ENCODE results near the gene FN1.

FN1 gene

DNA sequence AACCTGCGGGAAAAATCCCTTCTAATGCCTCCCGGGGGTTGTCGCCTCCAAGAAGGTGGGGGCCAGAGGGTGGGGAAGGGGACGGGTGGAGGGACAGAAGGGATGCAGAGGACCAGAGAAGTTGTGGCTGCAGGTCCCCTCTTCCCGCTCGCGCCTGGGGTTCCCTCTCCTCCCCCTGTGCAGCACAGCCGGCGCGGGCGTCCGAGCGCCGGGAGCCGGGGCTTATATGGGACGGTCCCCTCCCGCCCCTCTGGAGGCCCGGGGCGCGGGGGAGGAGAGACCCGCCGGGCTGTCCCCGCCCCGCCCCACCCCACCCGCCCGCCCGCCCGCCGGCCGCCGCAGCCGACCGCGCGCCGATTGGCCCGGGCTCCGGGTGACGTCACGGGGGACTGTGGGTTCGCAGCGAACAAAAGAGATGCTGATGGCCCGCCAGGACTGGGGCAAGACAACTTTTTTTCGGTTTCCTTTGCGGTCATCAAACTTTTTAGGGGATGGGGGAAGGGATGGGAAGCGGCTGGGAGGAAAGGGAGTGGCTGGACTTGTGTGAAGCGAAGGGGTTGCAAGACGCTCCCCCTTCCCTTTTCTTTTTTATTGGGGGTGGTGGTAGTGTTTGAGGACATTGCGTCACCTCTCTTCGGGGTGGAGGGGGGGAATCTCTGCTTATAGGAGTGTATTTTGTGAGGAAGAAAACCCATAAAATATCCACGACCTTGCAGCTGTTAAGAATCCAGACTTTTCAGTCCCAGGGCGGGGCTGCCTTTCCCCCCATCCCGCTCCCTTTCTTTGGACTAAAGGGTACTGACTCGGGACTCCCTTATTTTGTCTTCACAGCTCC, at the start of gene FN1:
Gene FN1 (minus strand): TSS at position 199 of the 835 bp plus-strand sequence. CDS start 266 bp downstream, outside the sequence.
- DNase-seq (ENCODE audit: low read depth in 2 of 2), result peak; percentile 19 to 43

DNA sequence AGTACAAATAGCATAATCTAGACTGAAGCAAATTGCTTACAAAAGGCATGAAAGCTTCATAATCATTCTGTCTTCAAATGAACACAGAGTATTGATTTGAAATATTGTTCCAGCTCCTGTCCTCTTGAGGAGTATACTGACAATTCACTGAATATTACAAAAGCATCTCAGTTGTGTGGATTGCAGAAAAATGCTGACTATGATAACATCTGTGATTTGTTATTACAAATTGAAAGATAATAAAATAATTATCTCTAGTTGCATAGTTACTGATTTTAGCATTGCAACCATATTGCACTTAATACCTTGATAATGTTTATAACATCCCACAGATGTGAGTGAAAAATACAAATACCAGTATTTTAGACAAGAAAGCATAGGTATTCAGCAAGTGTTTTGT, 49.2 kb upstream of the FN1 start:
- no peak for DNase-seq (ENCODE audit: low read depth in 2 of 2)

DNA sequence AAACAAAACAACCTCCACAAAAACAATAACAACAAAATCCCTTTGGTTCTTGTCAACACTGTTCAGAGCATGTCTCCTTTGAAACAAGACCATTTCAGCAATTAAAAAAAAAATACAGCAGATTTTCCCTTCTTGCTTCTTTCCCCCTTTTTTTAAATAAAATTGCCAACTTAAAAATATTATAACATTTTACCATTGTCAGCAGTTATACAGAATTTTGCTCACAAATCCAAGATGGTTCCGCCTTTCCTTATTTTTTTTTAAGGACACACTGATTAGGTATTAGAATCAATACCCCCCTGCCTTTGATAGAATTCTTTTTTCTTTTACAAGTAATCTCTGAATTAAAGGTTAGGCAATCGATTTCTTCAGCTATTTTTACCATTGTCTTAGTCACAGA, 48.7 kb upstream of the FN1 start:
- no peak for DNase-seq (ENCODE audit: low read depth in 2 of 2)

DNA sequence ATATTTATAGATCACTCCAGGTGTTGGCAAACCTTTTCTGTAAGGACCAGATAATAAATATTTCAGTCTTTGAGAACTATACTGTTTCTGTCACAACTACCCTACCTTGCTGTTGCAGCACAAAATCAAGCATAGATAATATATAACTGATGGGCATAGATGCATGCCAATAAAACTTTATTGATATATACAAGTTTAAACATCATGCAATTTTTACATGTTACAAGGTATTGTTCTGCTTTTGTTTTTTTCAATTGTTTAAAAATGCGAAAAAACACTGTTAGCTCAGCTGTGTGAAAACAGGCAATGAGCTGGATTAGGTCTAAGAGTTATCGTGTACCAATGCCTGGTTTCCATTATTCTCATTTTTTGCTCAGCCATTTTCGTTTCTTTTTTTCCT, 47.6 kb upstream of the FN1 start:
- DNase-seq (ENCODE audit: low read depth in 2 of 2), result no peak

DNA sequence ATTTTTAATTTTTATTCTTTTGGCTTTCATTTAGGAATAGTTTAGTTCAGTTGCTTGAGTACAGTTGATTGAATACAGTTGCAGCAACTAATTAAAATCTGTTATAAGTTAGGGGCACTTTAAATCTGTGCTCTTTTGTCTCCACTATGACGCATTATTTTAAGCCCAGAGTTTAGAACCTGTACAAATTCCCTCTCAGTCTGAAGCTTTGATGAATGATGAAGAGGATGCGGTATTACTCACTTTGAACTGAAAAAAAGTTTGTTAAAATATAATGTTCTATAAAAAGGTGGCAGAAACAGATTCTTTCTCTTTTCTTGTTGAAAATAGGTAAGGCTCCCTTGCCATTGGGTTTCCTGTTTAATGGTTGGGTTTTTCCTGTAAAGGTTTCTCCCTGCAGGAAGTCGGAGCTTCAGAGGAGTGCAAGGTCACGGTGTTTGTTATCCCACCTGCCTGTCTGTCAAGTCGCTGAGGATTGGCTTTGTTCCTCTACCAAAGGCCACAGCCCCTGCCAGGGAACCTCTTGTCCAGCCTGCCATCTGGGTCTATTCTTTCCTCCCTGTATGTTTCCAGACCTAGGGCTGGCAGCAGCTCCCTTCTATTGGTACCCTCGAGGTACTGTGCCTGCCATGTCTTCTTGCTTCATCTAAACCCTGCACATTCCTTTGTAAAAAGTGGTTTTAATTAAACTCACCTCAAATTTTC, 43.8 kb upstream of the FN1 start:
- no peak for DNase-seq (ENCODE audit: low read depth in 2 of 2)

DNA sequence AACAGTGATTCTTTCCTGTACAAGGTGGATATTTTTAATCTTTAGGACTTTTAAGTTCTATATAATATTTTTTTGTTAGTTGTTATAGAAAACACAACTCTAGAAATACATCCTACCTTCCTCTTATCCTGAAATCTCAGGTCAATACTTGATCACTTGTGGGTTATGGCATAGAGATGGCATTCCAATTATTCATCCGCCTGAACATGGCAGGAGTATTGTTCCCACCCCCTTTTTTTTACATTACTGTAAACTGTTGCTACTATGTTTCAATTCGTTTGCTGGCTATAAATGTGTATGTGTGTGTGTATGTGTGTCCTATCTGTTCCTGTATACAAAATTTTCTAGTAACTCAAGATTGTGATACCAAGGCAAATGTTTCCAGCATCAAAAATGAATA, 43.3 kb upstream of the FN1 start:
- DNase-seq (ENCODE audit: low read depth in 2 of 2), result no peak

DNA sequence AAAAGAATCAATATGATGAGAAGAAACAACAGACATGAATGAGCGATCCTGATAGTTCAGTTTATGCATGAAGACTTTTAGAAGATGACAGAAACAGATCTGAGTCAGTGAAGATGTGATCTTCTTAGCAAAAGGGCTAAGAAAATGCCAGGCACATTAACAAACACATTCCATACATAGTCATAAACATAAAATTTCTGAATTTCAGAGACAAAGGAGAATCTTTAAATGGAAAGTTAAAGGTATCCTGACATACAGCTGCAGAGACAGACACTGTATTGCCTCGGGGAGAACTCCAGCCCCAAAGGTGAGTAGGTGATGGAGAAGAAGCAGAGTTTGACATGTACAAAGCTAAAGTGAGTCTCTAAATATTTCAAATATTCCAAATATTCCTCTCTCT, 40.6 kb upstream of the FN1 start:
- no peak for DNase-seq (ENCODE audit: low read depth in 2 of 2)

DNA sequence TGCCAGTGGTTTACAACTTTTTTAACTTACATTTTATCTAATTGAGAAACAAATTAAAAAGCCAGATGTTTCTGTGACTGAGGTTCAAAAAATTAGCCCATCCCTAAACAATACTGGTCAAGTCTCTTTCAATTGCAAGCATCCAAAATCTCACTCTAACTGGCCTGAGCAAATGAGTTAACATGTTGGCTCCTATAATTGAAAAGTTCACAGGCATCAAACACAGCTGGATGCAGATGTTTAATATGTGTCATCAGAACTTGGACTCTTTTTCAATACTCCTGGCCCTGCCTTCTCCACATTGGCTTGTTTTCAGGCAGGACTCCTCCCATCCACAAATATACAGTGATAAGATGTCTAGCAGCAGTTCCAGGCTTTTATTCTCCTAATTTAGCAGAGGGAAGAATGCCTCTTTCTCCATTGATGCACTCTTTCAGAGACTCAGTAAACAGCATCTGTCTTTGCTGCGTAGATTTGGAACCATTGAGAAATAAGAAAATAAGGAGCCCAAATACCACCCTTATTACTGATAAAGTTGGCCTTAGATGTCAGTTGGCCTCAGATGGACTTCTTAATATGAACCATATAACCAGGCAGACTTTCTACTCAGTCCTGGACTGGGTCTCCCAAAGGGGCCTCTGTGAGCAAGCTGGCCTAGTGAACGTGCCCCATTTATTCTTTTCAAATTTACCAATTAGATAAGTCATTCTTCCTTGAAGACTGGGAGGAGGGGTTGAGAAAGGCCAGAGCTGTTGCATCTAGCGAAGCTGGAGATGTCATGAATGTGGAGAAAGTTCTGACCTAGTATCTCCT, 30.4 kb upstream of the FN1 start:
- DNase-seq (ENCODE audit: low read depth in 2 of 2), result no peak

DNA sequence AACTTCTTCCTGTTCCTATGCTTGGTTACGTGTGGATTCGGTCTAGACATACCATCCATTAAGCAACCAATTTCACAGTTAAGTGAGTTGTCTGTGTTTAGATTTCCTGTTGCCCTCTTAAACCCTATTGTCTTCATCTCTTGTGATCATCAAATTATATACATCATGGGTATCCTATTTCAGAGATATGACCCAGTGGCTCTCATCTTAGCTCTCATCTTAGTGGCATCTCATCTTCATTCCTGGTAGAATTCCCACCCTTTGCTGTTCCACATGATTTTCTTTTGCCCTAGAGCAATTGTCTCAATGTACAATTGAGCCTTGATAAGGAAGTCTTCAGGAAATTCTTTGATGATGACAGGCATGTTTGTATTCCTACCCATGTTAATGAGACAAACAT, 29.4 kb upstream of the FN1 start:
- no peak for DNase-seq (ENCODE audit: low read depth in 2 of 2)

DNA sequence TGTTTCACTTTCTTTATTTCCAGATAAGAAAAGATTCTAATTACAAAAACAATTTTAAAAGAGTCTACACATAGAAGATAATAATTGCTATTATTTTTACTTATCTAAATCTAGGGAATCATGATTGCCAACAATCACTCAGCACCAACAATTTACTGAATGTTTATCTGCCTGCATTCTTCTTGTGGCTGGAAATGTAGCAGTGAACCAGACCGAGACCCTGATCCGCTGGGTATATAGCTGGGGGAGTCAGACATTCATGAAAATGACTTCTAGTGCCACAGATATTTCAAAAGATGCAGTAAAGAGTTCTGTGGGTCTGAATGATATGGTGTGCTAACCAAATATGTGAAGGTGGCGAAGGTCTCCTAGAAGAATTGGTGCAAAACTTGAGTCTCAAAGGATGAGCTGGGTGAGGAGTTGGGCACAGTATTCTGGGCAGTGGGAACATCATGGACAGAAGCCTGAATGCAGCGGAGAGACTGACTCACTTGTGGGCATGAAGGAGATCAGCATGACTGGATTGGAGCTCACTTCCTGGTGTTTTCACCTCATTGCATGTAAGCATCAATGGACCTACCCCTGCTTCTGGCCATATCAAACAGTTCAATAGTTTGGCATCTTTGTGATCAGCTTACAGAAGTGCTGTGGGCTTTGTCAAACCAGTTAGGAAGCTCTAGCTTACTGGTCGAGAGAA, 26.1 kb upstream of the FN1 start:
- DNase-seq (ENCODE audit: low read depth in 2 of 2), result no peak

DNA sequence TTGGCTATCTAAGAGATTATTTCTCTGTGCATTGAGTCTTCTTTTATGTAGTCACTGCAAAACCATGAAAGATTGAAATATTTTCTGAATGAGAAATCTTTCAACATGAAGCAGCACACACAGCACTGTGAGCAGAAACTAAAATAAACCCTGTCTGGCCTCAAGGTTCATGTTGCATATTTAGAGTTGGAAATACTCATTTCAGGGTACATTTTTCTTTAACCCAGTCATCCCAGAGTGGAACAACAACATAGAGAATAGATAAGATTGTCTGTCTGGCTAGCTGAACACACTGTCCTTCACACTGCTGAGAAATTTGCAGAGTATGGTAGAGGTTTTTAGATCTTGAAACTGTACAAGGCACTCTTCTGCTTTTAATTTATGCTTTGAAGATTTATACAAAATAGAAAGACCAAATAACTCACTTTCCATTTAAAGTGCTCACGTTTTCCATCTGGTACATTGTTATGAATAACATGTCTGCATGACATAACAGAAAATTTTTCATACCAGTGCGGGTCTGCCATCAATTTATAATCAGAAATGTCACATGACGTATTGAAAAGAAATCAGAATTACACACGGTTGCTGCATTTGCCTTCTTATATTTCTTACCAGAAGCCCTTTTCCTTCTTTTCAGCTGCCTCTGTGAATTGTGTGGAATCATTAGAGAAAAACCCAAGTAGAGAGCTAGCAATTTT, 25.0 kb upstream of the FN1 start:
- DNase-seq (ENCODE audit: low read depth in 2 of 2), result no peak

DNA sequence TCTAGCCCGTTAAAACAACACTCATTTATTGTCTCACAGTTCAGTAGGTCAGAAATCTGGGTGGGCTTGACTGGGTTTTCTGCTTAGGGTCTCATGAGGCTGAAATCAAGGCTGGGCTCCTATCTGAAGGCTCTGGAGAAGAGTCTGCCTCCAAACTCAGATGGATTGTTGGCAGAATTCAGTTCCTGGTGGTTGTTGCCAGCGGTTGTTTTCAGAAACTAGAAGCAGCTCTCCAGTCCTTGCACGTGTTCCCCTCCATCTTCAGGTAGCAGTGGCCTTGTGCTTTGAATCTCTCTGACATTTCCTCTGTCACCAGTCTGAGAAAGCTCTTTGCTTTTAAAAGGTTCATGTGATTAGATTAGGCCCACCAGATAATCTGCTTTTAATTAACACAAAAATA, 20.1 kb upstream of the FN1 start:
- no peak for DNase-seq (ENCODE audit: low read depth in 2 of 2)

DNA sequence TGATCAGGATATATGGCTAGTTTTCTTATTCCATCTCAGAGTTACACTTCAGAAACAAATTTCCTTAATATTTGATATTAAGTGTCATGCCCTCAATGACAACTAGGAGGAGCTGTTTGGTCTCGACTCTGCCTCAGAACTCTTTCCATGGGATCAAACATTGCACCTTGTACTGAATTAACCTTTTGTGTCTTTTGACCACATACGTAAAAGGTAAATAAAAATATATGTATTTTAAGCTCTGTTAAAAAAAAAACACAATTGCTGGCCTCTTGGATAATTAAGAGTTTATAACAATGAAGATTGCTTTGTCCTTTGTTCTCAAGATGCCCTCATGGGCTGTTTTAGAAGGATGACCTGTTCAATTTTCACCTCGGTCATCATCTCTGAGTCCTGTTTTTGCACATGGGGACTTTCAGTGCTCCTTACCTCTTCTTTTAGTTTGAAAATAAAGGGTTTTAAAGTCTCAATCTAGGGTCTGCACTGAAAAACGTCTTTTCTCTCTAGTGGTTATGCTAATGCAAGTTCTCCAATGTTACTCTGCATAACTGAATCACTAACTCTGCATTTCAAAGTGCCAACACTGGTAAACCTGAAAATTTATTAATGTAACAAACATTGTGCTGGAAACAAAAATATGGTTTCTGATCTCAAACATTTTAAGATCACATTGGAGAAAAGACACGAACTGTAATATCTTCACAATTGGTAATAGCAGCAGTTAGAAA, 18.8 kb upstream of the FN1 start:
- no peak for DNase-seq (ENCODE audit: low read depth in 2 of 2)

DNA sequence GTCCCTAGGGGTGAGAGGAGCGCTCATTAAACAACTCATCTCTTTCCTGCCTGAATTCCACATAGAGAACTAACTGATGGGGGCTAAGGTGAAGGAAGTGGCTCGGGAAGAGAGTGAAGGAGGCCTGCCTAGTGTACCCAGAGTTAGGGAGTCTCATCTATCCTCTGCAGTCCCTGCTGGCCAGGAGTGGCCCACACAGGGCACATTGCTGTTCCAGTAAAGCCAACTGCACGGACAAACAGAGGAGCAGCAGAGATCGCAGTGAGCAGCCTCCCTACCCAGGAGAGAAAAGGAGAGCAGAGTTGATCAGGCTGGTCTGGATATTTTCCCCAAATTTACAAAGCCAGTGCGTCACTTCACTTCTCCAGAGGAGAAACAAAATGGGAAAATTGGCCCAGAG, 16.9 kb upstream of the FN1 start:
- no peak for DNase-seq (ENCODE audit: low read depth in 2 of 2)

DNA sequence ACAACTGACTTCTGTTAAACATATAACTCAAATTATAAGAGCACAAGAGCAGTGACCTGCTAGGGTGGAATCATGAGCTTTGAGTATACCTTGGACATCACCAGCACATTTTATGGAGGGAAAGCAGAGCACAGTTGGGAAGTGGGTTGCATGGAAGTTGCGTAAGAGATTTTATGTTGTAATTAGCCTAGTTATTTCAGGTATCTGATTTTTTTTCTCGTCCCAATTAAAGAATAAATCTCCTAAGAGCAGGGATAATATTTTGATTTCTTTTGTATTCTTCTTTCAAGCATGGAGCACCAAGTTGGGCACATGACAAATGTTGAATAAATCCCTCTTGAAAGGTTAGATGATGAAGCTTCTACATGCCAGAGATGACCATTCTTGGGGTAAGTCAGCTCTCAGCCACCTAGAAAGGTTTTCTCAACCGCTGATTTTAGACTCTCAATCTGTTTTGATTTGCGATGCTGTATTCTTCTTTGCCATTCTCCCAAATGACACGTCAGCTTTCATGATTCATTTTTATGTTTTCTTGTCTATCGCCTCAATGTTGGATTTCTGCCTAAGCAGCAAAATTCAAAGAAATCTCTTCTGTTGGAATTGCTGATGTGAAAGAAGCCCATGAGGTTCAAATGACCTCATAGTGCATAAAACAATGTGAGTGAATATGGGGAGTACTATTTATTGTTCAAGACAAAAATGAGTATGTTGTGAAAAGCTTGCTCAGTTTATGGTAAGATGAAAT, 15.3 kb upstream of the FN1 start:
- DNase-seq (ENCODE audit: low read depth in 2 of 2), result no peak

DNA sequence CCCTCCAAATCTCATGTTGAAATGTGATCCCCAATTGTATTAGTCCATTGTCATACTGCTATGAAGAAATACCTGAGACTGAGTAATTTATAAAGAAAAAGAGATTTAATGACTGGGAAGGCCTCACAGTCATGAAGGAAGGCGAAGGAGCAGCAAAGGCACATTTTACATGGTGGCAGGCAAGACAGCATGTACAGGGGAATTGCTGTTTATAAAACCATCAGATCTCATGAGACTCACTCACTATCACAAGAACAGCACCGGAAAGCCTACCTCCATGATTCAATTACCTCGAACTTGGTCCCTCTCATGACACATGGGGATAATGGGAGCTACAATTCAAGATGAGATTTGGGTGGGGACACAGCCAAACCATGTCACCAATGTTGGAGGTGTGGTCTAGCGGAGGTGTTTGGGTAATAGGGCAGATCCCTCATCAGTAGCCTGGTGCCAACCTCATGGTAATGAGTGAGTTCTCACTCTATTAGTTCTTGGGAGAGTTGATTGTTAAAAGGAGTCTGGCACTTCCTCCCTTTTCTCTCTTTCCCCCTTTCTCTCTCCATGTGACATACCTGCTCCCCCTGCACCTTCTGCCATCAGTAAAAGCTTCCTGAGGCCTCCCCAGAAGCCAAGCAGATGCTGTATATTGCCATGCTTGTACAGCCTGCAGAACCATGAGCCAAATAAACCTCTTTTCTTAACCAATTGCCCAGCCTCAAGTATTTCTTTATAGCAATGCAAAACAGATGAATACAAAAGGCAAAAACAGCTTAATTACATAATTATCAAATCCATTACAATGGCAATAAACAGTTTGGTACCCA, 14.5 kb upstream of the FN1 start:
- no peak for DNase-seq (ENCODE audit: low read depth in 2 of 2)

DNA sequence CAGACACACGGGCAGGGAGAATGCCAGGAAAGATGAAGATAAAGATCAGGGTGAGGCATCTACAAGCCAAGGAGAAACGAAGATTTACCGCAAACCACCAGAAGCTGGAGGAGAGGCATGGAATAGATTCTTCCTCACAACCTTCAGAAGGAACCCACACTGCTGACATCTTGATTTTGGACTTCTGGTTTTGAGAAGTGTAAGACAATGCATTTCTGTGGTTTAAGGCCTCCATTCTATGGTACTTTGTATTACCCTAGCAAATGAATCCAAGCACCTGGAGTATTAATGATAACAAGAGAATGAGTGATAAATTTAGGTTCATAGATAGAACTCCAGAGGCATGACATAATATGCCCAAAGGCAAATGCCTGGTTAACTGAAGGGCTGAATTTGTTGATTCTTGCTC, 11.8 kb upstream of the FN1 start:
- DNase-seq (ENCODE audit: low read depth in 2 of 2), result no peak

DNA sequence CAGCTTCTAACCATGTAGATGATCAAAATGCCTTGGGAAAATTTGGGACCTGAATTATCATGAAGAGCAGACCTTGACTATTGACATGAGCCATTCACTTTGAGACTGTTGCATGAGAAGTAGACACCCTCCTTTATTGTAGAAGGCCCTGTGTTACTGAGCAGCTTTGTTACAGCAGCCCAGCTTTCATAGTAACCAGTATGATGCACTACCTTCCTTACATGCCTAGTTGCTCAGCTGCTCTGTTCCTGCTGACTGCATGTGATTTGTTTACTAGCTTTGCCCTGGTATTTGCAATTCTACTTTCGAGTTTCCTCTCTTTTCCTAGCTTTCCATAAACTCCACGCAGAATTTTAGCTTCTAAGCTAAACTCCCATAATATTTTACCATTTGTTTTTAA, 11.2 kb upstream of the FN1 start:
- DNase-seq (ENCODE audit: low read depth in 2 of 2), result no peak

DNA sequence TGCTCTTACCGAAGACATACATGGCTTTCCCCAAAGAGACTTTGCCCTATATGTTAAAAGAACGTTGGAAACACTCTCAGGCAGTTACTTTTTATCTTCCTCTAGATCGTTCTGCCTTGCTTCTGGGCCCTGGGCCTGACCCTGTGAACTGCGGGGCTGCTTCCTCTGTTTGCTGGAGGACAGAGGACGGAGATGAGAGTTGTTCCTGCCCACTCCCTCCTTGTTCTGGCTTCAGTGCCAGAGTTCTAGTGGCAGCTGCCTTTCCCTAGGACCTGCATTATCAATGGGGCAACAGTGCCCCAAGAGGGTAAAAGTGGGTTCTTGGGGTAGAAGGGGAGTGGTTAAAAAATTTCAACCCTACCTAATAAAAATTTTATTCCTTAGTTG, 6.5 kb upstream of the FN1 start:
- DNase-seq (ENCODE audit: low read depth in 2 of 2), result no peak
